Measurements from ENCODE around the gene ETF1.

DNA sequence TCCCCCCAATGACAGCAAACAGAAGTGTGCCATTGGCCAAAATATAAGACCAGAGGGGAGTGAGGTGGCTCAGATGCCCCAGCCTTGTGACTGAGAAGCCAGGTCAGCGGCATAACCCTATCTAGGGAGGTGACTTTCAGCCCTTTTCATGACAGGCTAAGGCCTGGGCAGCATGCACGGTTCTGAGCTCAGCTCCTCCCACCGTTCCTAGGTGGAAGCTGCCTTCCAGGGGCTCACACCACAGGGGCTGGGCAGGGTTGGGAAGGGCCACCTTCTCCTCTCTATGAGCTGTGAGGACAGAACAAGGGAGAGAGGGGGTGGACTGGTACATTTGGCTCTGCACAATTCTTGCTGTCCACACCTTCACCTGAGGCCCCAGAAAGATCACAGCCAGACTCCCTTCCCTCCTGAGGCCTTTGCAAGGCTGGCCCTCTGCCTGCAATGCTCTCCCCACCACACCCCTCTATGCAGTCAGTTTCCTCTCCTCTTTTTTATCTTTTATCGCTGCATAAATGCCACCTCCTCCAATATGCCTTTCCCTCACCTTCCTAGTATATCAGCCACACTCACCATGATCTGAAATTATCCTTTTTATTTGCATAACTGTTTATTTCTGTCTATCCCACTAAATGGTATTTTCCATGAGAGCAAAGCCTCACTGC, 82.9 kb downstream of the ETF1 start:
- no peak for TF ChIP-seq CTCF (IDR thresholded peaks at IDR 0.05)
- TF ChIP-seq POLR2AphosphoS5 (IDR thresholded peaks at IDR 0.05; ENCODE audit: insufficient read depth in 1 of 2, low read depth in 1 of 2): no peak
- no peak for TF ChIP-seq POLR2A (IDR thresholded peaks at IDR 0.05)

Data from vagina (tissue), 2 donors.